NCI-H2196 (cell line): ENCODE data around the gene ZNF219.

Experiments used
- DNase-seq: peaks from one replicate; lab custom pipeline; 2025; ENCODE audit not compliant: unreplicated experiment; lab: John Stamatoyannopoulos, UW

ZNF219 gene

GRCh38 chr14:21069388-21070082 is 28.9 kb downstream of the ZNF219 start:
- peak; percentile 32 for DNase-seq

- peak; percentile 82 for DNase-seq
Measured at GRCh38 chr14:21068521-21069387, 29.7 kb downstream of the ZNF219 start.

- peak; percentile 28 for DNase-seq
Measured at GRCh38 chr14:21066882-21067502, 31.5 kb downstream of the ZNF219 start.

DNA sequence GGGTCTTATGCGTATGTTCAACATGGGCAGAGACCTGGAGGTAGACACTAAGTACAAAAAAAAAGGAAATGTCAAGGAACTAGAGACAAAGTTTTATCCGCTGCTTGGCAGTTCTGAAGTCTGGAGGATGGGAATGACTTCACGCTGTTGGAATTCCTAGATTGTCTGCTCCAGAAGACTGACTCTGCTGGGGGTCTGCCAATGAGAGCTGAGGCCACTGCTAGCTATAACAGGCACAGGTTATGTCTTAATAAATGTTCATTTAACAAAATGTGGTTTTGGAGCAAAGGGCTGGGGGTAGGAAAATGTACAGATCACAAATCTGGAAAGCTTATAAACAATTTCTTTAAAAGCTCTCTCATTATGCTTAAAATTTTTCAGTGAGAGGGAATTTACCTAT is 35.0 kb downstream of the ZNF219 start:
- DNase-seq, result no peak

GRCh38 chr14:21061347-21061668 is 37.1 kb downstream of the ZNF219 start:
- no peak for DNase-seq

- no peak for DNase-seq
Measured at GRCh38 chr14:21060614-21061346, 37.7 kb downstream of the ZNF219 start.

DNA sequence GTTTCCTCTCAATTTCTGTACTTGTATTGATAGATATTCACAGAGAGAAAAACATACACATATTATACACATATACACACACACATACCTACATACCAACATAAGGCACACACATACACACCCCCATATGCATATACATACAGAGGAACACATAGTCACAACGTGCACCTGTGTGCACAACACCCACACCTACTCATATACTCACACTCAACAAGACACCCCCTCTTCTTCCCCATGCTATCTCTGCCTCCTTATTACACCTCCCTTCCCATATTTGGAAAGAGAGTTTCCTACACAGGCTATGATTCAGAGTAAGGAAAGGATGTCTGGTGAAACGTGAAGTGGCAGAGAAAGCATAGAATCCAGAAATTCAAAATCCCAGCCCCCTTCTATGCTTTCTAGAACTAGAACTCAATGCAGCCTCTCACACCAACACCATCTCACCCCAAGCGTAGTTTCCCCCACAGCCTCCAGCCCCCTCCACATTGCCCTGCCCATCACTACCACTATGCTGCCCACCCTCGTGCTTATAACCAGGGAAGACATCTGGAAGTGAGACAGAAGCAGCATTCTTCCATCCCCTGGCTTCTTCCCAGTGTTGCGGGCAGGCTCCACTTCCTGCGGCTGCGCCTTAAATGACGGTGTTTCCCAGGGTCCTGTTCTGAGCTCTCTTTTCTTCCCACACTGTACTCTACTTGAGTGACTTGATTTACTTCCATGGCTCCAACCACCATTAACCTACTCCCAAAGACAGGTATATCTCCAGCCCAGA is 38.4 kb downstream of the ZNF219 start:
- DNase-seq, result no peak

DNA sequence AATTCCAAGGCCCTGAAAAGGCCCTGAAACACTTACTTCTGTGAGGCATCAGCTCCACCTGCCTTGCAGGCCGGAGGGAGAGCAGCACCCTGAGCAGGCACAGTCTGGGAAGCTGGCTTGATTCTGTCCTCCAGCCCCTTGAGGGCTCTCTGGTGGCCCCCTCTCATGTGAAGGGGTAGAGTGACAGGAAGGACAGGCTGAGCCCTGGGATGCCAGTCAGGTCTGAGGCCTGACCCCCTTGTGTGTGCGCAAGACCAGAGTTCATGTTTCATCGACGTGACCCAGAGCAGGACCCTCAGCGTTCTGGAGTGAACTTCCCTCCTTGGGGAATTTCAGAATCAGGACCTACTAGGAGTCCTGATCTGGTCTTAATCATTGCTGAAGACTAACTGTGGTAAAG is 39.6 kb downstream of the ZNF219 start:
- no peak for DNase-seq

- DNase-seq, result no peak
Measured at GRCh38 chr14:21057803-21058675, 40.4 kb downstream of the ZNF219 start, which contains the start of gene RNASE8. RNASE8 (plus strand) TSS chr14:21057822; CDS start chr14:21057893, 71 bp downstream.

DNA sequence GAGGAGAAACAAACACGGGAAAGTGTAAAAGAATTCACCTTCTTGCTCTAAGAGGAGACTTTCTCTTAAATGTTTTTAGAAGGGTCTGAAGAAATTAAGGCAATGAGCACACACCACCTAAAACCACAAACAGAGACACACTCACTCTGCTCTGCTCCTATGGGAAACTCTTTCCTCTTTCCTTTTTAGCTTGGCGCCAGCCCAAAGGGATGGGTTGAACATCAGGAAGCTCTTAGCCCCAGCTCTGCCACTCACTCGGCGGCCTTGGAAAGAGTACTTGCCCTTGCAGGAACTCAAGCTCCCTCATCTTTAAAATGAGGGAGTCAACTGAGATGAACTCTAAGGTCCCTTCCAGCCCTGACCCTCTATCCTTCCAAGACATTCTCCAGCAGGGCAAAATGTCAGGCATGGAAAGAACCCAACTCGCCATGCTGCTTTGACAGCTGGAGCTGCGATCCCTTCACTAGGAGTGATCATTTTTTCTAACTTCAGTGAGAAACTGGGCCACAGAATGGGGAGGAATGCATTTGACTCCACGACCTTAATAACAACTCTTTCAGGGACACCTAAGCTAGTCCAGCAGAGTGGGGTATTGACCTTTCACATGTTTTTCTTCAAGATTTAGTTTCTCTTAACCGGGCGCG is 41.8 kb downstream of the ZNF219 start:
- DNase-seq, result no peak

- DNase-seq, result no peak
Measured at GRCh38 chr14:21055432-21056117, 42.9 kb downstream of the ZNF219 start.

GRCh38 chr14:21054768-21055145 is 43.7 kb downstream of the ZNF219 start:
- no peak for DNase-seq

DNA sequence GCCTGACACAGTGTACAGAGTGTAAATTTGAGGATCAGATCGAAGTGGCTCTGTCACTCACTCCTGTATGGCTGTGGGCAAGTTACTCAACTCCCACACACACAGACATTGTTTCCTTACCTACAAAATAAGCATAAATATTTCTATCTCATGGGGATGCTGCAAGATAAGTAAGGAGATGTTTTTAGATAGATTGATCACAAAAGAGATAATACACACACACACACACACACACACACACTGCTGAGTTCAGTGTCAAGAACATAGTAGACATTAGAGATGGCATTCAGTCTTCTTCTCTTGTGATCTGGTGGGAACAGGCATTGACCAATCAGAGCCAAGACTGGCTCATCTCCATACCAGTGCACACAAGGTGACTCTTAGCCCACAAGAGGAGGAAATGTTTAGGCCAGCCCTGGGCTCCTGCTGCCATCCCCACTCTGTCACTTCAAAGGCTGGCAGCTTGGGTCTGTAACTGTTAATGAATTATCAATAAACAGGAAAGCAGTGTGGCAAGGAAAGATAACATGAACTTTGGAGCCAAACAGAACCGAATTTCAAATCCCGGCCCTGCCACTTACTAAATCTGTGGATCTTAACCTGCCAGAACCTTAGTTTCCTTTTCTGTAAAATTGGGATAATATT is 44.2 kb downstream of the ZNF219 start:
- no peak for DNase-seq

DNA sequence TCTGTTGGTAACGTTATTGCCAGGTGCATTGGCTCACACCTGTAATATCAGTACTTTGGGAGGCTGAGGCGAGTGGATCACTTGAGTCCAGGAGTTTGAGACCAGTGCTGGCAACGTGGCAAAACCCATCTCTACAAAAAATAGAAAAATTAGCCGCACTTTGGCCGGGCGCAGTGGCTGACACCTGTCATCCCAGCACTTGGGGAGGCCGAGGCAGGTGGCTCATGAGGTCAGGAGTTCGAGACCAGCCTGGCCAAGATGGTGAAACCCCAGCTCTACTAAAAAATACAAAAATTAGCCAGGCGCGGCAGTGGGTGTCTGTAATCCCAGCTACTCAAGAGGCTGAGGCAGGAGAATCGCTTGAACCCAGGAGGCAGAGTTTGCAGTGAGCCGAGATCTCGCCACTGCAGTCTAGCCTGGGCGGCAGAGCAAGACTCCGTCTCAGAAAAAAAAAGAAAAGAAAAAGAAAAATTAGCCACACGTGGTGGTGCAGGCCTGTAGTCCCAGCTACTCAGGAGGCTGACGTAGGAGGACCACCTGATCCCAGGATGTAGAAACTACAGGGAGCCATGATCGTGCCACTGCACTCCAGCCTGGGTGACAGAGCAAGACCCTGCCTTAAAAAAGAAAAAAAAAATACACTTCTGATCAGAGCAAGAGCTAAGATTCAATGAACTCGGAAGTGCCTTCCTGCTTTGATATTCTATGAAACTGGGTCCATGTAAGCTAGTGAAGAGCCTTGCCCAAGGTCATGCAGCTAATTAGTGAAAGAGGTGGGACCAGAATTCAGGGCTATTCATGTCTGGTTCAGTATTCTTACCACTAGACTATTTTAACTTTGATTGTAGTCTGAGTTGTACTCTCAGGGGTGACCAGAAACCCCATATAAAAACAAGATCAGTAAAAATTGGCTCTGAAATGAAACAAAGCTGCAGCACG is 45.0 kb downstream of the ZNF219 start:
- no peak for DNase-seq

DNA sequence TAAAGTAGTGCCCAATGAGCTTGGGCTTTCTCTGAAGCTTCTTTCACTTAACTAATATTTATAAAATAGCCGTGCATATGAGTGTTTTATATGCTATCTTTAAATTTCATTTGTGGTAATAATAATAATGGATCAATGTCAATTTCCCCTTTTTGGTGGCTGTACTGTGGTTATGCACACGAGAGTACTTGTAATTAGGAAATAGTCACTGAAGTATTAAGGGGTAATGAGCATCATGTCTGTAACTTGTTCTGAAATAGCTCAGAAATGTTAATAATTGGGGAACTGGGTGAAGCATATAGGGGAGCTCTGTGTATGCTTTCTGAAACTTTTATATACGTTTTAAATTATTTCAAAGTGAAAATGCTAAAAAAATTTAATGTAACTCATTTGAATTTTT is 47.9 kb downstream of the ZNF219 start:
- no peak for DNase-seq

GRCh38 chr14:21049271-21049673 is 49.2 kb downstream of the ZNF219 start:
- no peak for DNase-seq

- no peak for DNase-seq
Measured at GRCh38 chr14:21048638-21049037, 49.8 kb downstream of the ZNF219 start.
